Measurements from ENCODE around the gene ZNF221. TPM values are rescaled to one million over a fixed set of nuclear protein-coding genes. Genes with fewer than 3 reads are reported as not detected.

Gene ZNF221
- total RNA-seq, 2 donors from 2014 or later: 1.3 to 4.7 TPM

GRCh38 chr19:43983544-43983911 is 32.5 kb downstream of the ZNF221 start:
- H3K27me3 ChIP-seq: no peaks in the 10 kb centered on the region
- peak overlapping the region in 2 of 4 donors; percentile 55 to 74 for H3K27ac ChIP-seq
- no peaks in the 10 kb centered on the region for H3K36me3 ChIP-seq (replicated peaks in 1 of 2; ENCODE audit: insufficient read depth in 1 of 2, low read depth in 2 of 2)
- peaks cover 0 to 5% (median 4%) of the 10 kb centered on the region in 3 donors for H3K9me3 ChIP-seq
- intact Hi-C loops (cut with DNase I): no loop called here
- peaks cover 7% of the 10 kb centered on the region for H3K4me1 ChIP-seq
- no peak for ATAC-seq
- no peak for DNase-seq
- no peak for TF ChIP-seq POLR2A (IDR thresholded peaks at IDR 0.05)
- TF ChIP-seq, protein P1, sequence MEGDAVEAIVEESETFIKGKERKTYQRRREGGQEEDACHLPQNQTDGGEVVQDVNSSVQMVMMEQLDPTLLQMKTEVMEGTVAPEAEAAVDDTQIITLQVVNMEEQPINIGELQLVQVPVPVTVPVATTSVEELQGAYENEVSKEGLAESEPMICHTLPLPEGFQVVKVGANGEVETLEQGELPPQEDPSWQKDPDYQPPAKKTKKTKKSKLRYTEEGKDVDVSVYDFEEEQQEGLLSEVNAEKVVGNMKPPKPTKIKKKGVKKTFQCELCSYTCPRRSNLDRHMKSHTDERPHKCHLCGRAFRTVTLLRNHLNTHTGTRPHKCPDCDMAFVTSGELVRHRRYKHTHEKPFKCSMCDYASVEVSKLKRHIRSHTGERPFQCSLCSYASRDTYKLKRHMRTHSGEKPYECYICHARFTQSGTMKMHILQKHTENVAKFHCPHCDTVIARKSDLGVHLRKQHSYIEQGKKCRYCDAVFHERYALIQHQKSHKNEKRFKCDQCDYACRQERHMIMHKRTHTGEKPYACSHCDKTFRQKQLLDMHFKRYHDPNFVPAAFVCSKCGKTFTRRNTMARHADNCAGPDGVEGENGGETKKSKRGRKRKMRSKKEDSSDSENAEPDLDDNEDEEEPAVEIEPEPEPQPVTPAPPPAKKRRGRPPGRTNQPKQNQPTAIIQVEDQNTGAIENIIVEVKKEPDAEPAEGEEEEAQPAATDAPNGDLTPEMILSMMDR (IDR thresholded peaks at IDR 0.05): no peak
- peak overlapping the region in 1 of 2 donors; percentile 35 for H3K4me3 ChIP-seq
- WGBS, 2 donors: 66 to 79% methylated on average over 2 of the region's 2 CpGs

GRCh38 chr19:43983912-43984686 is 33.1 kb downstream of the ZNF221 start, which contains the start of gene ZNF155:
Gene ZNF155, plus strand, starts transcription at chr19:43984188. Its CDS starts 4,356 bp downstream, at chr19:43988544.
- Histone ChIP-seq H3K4me1 (peaks cover 7% of the 10 kb centered on the region), H3K27ac (peak within 1 kb of the TSS in 3 of 4 donors; percentile 22 to 74 (median 55))
- intact Hi-C loops (cut with DNase I): no loop called here

DNA sequence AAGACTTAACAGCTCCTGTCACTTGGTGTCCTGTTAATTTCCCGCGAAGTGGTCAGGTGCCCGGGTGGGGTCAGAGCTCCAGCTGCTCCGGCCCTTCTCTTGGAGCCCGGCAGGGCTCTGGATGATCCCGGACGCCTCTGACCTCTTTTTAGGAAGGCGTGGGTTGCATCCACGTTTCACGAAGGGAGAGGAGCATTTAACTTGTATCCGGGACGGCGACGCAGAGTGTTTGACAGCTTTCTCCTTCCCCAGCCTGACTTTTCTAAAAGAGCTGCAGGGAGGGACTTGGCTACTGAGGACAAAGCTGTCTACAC is 33.6 kb downstream of the ZNF221 start:
- Histone ChIP-seq H3K27ac (peak overlapping the region in 2 of 4 donors; percentile 55 to 74), H3K27me3 (no peaks in the 10 kb centered on the region), H3K9me3 (peaks cover 0 to 4% (median 3%) of the 10 kb centered on the region in 3 donors), H3K4me1 (peaks cover 7% of the 10 kb centered on the region), H3K4me3 (peak overlapping the region; percentile 35 to 54), H3K36me3 (replicated peaks in 1 of 2; ENCODE audit: insufficient read depth in 1 of 2, low read depth in 2 of 2) (no peaks in the 10 kb centered on the region)
- ATAC-seq: peak; percentile 6
- TF ChIP-seq POLR2A (IDR thresholded peaks at IDR 0.05): no peak
- TF ChIP-seq, protein P1 (IDR thresholded peaks at IDR 0.05): no peak
- peak in 1 of 4 donors; percentile 7 for DNase-seq
- intact Hi-C loops (cut with DNase I): no loop called here
- 1 to 4% methylated on average over 11 to 14 of the region's 14 CpGs for WGBS, 2 donors

More at GRCh38 chr19:43983912-43984686, 33.1 kb downstream of the ZNF221 start, which contains the start of gene ZNF155:
- DNase-seq: peak; percentile 90 to 97 (median 94)
- WGBS, 2 donors: 1% methylated on average over 33 to 40 of the region's 40 CpGs
- ATAC-seq: peak; percentile 99
- no peaks in the 10 kb centered on the region for H3K36me3 ChIP-seq (replicated peaks in 1 of 2; ENCODE audit: insufficient read depth in 1 of 2, low read depth in 2 of 2)
- H3K27me3 ChIP-seq: no peaks in the 10 kb centered on the region
- peaks cover 0 to 5% (median 4%) of the 10 kb centered on the region in 3 donors for H3K9me3 ChIP-seq
- H3K4me3 ChIP-seq: peak within 1 kb of the TSS; percentile 35 to 54
- TF ChIP-seq, protein P1 (IDR thresholded peaks at IDR 0.05): no peak
- TF ChIP-seq POLR2A (IDR thresholded peaks at IDR 0.05): peak in 2 of 3 donors; percentile 41 to 45

DNA sequence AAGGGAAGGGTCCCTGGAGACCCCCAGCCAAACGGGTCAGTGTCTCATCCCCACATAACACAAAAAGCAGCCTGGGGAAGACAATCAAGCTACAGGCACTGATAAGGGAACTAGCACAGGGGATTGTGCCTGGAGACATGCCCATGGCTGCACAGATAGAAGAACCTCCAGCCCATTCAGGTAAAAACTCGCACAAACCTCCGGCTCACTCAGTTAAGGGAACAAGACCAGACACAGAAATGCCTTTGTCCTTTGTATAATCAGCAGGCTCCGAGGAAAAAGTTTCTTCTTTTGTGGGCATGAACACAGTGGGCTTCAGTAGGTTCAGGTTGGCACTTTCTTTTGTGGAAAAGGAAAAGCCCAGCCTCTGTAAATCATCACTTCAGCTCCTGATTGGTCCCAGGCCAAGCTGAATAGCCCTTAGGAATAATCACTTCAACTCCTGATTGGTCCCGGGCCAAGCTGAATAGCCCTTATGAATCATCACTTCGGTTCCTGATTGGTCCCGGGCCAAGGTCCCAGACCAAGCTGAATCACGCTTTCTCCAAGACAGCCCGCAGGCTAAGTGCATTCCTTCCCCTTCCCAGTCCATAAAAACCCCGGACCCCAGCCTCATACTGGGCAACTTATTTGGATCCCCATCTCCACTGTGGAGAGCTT is 46.7 kb downstream of the ZNF221 start:
- Histone ChIP-seq H3K4me1 (peaks cover 6% of the 10 kb centered on the region), H3K4me3 (no peak overlapping the region), H3K9me3 (peaks cover 0 to 25% (median 0%) of the 10 kb centered on the region in 3 donors), H3K27me3 (no peaks in the 10 kb centered on the region), H3K27ac (no peak overlapping the region), H3K36me3 (replicated peaks in 1 of 2; ENCODE audit: insufficient read depth in 1 of 2, low read depth in 2 of 2) (peaks cover 16 to 25% of the 10 kb centered on the region in 2 donors)
- DNase-seq (no peak), ATAC-seq (no peak)
- WGBS, 2 donors: 79 to 85% methylated on average over 10 of the region's 10 CpGs
- no peak for TF ChIP-seq POLR2A (IDR thresholded peaks at IDR 0.05)
- TF ChIP-seq, protein P1 (IDR thresholded peaks at IDR 0.05): no peak
- intact Hi-C loops (cut with DNase I): no loop called here
